GM19193 (cell line): ENCODE data around the gene SMIM45.
A peak's percentile ranks its signal among the peaks of the same experiment; 100 is the strongest.

ENCODE experiments used
- POLR2A ChIP-seq: IDR thresholded peaks from 4 replicates; pipeline ENCODE4 v1.6.1; 2011; ENCODE audit not compliant: insufficient read depth, insufficient read length; ENCODE audit errors: extremely low read depth

Gene SMIM45

GRCh38 chr22:41983513-41984405 lies 31.8 kb downstream of the SMIM45 start:
- no peak for TF ChIP-seq POLR2A

GRCh38 chr22:41987276-41987675 lies 35.3 kb downstream of the SMIM45 start:
- TF ChIP-seq POLR2A: no peak

- no peak for TF ChIP-seq POLR2A
These were observed 37.3 kb downstream of the SMIM45 start for GRCh38 chr22:41989246-41989645.

- no peak for TF ChIP-seq POLR2A
These were observed 39.2 kb downstream of the SMIM45 start for GRCh38 chr22:41991111-41991510.

GRCh38 chr22:41992496-41992895 lies 40.5 kb downstream of the SMIM45 start:
- no peak for TF ChIP-seq POLR2A

GRCh38 chr22:41995211-41995610 lies 43.3 kb downstream of the SMIM45 start:
- TF ChIP-seq POLR2A: no peak

GRCh38 chr22:41996826-41997225 lies 44.9 kb downstream of the SMIM45 start:
- TF ChIP-seq POLR2A: no peak

GRCh38 chr22:41998361-41999261 lies 46.7 kb downstream of the SMIM45 start, which contains the start of gene WBP2NL:
WBP2NL (plus strand) TSS chr22:41998788; CDS start chr22:41998819, 31 bp downstream.
- peak; percentile 77 for TF ChIP-seq POLR2A

GRCh38 chr22:42000466-42000865 lies 48.5 kb downstream of the SMIM45 start:
- TF ChIP-seq POLR2A: no peak

GRCh38 chr22:42001121-42001520 lies 49.2 kb downstream of the SMIM45 start:
- no peak for TF ChIP-seq POLR2A

- no peak for TF ChIP-seq POLR2A
These were observed 49.8 kb downstream of the SMIM45 start for GRCh38 chr22:42001706-42002105.

- no peak for TF ChIP-seq POLR2A
These were observed 56.0 kb downstream of the SMIM45 start for GRCh38 chr22:42007922-42008321.
